RWPE2 (cell line): ENCODE data around the gene PTX4.

Experiments
- ATAC-seq: fragments of 200-7000 bp; cut with Tn5 transposase; 3 replicates; pipeline ENCODE4 v1.9.1; 2021; ENCODE audit warnings: low read depth
- DNase-seq: peaks from one replicate; pipeline ENCODE4 v3.0.0-alpha.2; 2020; ENCODE audit warnings: low spot score
- H3K27ac ChIP-seq: fragments of 450-650 bp; 2 replicates; pipeline ENCODE4 v1.5.1; 2017; ENCODE audit warnings: mild to moderate bottlenecking; ENCODE audit not compliant: poor library complexity, severe bottlenecking
- H3K27me3 ChIP-seq: fragments of 250-450 bp; sonication (Bioruptor Pico); 2 replicates; pipeline ENCODE4 v1.5.1; 2021; ENCODE audit warnings: mild to moderate bottlenecking, moderate library complexity; ENCODE audit not compliant: insufficient read depth, poor library complexity, severe bottlenecking
- H3K36me3 ChIP-seq: fragments of 250-450 bp; sonication (Bioruptor Pico); 2 replicates; pipeline ENCODE4 v1.5.1; 2020; ENCODE audit warnings: low read depth, mild to moderate bottlenecking, moderate library complexity
- H3K4me1 ChIP-seq: fragments of 250-450 bp; sonication (Bioruptor Pico); 2 replicates; pipeline ENCODE4 v1.5.1; 2021; ENCODE audit warnings: mild to moderate bottlenecking, moderate library complexity; ENCODE audit not compliant: insufficient read depth, poor library complexity, severe bottlenecking
- H3K4me3 ChIP-seq: fragments of 250-450 bp; sonication (Bioruptor Pico); 2 replicates; pipeline ENCODE4 v1.5.1; 2021; ENCODE audit warnings: mild to moderate bottlenecking, moderate library complexity; ENCODE audit not compliant: severe bottlenecking
- H3K9me3 ChIP-seq: fragments of 250-450 bp; sonication (Bioruptor Pico); 2 replicates; pipeline ENCODE4 v1.5.1; 2021; ENCODE audit warnings: mild to moderate bottlenecking, moderate library complexity; ENCODE audit not compliant: severe bottlenecking
- TF ChIP-seq, protein P1 (sequence below): fragments of 450-650 bp; IDR thresholded peaks from one replicate; pipeline ENCODE4 v1.5.1; 2017; ENCODE audit warnings: mild to moderate bottlenecking, moderate library complexity; ENCODE audit not compliant: poor library complexity, severe bottlenecking

PTX4 gene

DNA sequence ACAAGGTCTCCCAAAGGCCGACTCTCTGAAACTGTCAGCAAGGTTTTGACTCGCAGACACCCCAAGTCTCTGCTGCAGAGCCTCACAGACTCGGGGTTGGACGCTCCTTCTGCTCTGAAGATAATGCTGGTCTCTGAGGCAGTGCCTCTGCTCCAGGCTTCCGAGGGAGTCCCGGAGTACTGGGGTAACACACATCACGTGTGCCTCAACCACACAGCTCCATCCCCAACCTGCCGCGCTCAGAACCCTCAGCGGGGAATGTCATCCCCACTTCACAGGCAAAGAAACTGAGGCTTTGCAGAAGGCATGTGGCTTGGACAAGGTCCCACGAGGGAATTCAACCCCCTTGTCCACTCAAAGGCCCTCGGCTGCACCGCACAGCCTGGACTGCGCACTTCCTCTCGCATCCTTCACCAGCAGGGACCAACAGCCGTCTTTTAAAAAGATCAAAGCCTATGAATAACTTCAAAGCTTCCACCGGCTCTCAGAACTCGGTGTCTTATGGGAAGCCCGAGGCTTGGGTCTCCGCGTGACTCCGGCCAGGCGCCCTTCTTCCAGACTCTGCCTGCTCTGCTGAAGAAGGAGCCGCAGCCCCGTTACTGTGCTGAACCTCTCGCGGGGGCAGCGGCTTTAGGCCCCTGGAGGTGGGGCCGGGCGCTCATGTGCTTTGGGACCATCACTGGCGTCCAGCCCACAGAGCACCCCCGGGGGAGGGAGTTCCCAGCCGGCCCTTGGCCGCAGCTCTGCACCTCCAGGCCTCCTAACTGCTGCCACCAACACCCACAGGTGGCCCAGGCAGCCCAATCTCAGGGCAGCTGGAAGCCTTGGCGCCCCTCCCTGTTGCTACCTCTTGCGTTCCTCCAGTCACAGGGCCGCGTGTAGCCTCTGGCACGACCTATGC, 46.9 kb upstream of the PTX4 start:
- peak; percentile 58 for DNase-seq
- Histone ChIP-seq H3K4me3 (no peak overlapping the region), H3K4me1 (peaks cover 1% of the 10 kb centered on the region), H3K27me3 (no peaks in the 10 kb centered on the region), H3K9me3 (no peaks in the 10 kb centered on the region), H3K36me3 (no peaks in the 10 kb centered on the region), H3K27ac (no peak overlapping the region)
- TF ChIP-seq, protein P1, sequence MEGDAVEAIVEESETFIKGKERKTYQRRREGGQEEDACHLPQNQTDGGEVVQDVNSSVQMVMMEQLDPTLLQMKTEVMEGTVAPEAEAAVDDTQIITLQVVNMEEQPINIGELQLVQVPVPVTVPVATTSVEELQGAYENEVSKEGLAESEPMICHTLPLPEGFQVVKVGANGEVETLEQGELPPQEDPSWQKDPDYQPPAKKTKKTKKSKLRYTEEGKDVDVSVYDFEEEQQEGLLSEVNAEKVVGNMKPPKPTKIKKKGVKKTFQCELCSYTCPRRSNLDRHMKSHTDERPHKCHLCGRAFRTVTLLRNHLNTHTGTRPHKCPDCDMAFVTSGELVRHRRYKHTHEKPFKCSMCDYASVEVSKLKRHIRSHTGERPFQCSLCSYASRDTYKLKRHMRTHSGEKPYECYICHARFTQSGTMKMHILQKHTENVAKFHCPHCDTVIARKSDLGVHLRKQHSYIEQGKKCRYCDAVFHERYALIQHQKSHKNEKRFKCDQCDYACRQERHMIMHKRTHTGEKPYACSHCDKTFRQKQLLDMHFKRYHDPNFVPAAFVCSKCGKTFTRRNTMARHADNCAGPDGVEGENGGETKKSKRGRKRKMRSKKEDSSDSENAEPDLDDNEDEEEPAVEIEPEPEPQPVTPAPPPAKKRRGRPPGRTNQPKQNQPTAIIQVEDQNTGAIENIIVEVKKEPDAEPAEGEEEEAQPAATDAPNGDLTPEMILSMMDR, result no peak
- ATAC-seq, result no peak

GRCh38 chr16:1534021-1535020, 45.6 kb upstream of the PTX4 start:
- Histone ChIP-seq H3K4me1 (peaks cover 6% of the 10 kb centered on the region), H3K27me3 (no peaks in the 10 kb centered on the region), H3K4me3 (no peak overlapping the region), H3K9me3 (no peaks in the 10 kb centered on the region), H3K36me3 (no peaks in the 10 kb centered on the region), H3K27ac (no peak overlapping the region)
- TF ChIP-seq, protein P1, result no peak
- DNase-seq, result no peak
- ATAC-seq, result no peak

GRCh38 chr16:1533443-1533951, 44.8 kb upstream of the PTX4 start, which contains the start of gene TMEM204:
Gene TMEM204 (plus strand): TSS chr16:1533666. CDS start chr16:1534276, 610 bp downstream.
- Histone ChIP-seq H3K4me3 (no peak within 1 kb of the TSS), H3K27me3 (no peaks in the 10 kb centered on the region), H3K27ac (no peak within 1 kb of the TSS), H3K9me3 (no peaks in the 10 kb centered on the region), H3K4me1 (peaks cover 6% of the 10 kb centered on the region), H3K36me3 (no peaks in the 10 kb centered on the region)
- no peak for ATAC-seq
- TF ChIP-seq, protein P1, result no peak
- no peak for DNase-seq

DNA sequence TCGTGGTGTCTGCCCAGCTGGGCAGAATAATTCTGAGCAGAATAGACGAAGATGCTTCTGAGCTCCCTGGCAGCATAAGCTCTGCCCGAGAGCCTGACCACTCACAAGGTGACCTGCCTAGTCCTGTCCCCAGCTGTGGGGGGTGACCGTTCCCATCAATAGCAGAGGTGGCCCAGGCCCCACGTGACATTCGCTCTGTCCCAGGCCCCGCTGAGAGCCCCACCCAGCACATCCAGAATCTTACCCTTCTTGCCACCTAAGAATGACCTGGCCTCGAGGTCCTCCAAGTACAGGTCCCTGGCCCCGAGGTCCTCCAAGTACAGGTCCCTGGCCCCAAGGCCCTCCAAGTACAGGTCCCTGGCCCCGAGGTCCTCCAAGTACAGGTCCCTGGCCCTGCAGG, 44.0 kb upstream of the PTX4 start:
- ATAC-seq (no peak), DNase-seq (no peak)
- no peak overlapping the region for H3K4me3 ChIP-seq
- no peak overlapping the region for H3K27ac ChIP-seq
- peaks cover 6% of the 10 kb centered on the region for H3K4me1 ChIP-seq
- no peaks in the 10 kb centered on the region for H3K9me3 ChIP-seq
- no peaks in the 10 kb centered on the region for H3K27me3 ChIP-seq
- TF ChIP-seq, protein P1, result no peak
- no peaks in the 10 kb centered on the region for H3K36me3 ChIP-seq
